ENCODE measurements around the gene ITSN1.
"Not testable (repeated sequence)": the region's sequence is repeated elsewhere in the genome, so short reads cannot be mapped to it uniquely, and the experiment has no call there.

The ITSN1 gene

DNA sequence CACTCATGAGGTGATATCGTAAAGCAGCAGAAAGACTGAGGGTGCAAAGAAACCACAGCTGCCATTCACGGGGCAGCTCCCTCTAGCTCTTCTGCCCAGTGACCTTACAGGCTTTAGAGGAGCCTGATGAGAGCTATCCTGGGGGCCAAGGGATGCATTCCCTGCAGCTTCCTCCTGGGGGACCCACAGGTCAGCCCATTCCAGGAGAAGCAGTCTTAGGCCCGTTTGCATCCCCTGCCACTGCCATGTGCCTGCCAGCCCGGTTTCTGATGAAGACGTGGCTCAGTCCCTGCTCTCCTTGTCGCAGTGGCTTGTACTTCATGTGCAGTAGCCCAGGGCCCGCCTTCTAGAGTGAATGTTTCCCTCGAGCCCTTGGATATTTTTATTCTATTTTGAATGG lies 250.6 kb downstream of the ITSN1 start:
- no peak for DNase-seq (ENCODE audit: low read depth in 2 of 2)

- DNase-seq (ENCODE audit: low read depth in 2 of 2): no peak
Measured at GRCh38 chr21:33893917-33894316, 251.6 kb downstream of the ITSN1 start.

GRCh38 chr21:33894736-33895288 lies 252.5 kb downstream of the ITSN1 start:
- peak; percentile 45 to 60 for DNase-seq (ENCODE audit: low read depth in 2 of 2)

GRCh38 chr21:33895356-33895755 lies 253.1 kb downstream of the ITSN1 start:
- DNase-seq (ENCODE audit: low read depth in 2 of 2): no peak

DNA sequence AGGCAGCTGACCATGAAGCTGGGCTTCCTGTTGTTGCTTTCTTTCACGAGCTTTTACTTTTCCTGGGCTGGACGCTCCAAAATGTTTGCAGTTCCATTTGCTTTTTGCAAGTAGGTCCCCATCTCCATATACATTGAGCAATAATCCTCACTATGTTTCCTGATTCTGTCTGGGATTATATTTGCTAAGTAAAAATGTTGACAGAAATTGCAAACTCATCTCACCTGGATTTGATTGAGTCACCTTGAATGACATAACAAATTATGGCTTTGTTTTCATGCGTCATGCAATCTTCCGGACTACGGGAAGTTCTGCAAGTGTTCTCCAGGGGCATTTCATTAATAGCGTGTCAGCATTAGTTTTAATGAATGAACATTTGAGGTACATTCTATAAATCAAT lies 254.4 kb downstream of the ITSN1 start:
- DNase-seq (ENCODE audit: low read depth in 2 of 2): no peak

- DNase-seq (ENCODE audit: low read depth in 2 of 2): no peak
Measured at GRCh38 chr21:33897098-33897497, 254.8 kb downstream of the ITSN1 start.

DNA sequence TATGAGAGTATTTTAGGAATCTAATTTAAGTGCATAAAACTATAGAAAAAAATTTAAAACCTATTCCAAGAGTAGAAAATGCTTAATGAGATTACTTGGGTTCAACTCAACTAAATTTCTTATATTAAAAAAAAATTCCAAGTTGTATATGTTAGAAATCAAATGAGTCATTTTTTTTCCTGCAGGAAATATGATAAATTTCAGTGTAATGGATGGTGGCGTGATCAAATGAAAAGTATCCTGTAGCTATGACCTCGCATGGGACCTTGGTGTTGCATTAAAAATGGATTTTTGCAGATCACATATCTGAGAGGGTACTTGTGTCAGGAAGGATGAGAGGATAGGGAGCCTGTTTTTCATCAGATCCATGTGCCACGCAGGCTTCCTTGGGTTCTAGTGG lies 255.4 kb downstream of the ITSN1 start:
- DNase-seq (ENCODE audit: low read depth in 2 of 2): no peak

DNA sequence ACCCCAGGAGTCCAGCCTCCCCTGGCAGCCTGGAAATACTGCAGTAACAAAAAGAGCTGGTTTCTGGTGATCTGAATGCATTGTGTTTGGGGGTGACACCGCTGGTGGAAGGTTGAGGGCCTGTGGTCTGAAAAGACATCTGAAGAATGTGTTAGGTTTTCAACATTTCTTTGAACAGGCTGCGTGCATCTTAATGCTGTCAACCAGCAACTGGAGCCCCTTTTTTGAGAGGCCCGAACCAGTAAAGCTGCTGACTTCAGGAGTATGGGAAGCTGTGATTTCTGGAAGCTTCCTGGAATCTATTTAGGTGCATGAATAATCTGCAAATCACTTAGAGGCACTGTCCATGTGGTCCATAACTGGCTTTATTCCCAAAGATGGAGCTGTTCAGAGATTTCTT lies 256.3 kb downstream of the ITSN1 start:
- DNase-seq (ENCODE audit: low read depth in 2 of 2): no peak

DNA sequence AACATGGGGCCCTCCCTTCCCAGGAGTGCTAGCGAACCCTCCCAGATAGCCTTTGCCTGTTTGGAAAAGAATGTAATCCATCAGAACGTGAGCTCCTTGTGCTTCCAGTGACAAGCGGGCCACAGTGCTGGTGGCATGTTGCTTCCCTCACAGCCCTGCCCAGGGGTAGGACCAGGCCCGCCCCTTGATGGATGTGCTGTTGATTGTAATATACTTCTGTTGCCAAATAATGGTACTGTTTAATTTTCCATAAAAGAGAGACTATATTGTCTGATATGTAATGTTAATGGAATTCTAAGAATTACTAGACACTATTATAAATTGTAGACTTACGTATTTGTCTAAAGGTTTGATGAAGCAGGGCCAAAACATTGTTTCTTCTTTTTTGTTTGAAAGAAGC lies 256.9 kb downstream of the ITSN1 start:
- no peak for DNase-seq (ENCODE audit: low read depth in 2 of 2)

DNA sequence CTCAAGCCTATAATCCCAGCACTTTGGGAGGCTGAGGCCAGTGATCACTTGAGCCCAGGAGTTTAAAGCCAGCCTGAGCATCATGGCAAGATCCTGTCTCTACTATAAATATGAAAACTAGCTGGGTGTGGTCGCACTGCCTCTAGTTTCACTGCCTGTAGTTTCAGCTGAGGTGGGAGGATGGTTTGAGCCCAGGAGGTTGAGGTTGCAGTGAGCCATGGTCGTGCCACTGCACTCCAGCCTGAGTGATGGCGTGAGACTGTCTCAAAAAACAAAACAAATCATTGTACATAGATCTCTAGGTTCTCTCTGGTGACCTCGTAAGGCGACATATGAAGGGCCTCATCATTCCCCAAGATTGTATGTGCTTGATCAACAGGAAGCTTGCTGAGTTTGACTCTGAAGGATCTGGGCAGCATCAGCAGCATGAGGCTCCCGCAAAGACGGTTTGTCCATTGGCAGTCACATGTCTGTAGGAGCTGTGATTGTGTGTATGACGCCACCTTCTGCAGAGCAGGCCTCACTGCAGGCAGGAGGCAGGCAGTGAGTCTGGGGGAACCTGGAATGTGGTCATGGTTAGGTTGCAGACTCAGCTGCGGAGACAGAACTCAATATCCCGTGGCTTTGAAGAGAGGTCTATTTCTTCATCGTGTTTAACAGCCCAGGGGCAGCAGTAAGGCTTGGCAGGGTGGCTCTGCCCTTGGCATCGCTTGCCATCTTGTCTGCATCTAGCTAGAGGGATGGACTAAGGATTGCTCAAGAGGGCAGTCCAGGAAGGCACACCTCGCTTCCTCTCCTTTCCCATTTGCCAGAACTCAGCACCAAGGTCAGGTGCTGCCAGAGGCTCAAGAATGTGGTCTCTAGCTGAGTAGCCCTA lies 259.3 kb downstream of the ITSN1 start:
- no peak for DNase-seq (ENCODE audit: low read depth in 2 of 2)

- no peak for DNase-seq (ENCODE audit: low read depth in 2 of 2)
Measured at GRCh38 chr21:33902349-33902748, 260.0 kb downstream of the ITSN1 start.

DNA sequence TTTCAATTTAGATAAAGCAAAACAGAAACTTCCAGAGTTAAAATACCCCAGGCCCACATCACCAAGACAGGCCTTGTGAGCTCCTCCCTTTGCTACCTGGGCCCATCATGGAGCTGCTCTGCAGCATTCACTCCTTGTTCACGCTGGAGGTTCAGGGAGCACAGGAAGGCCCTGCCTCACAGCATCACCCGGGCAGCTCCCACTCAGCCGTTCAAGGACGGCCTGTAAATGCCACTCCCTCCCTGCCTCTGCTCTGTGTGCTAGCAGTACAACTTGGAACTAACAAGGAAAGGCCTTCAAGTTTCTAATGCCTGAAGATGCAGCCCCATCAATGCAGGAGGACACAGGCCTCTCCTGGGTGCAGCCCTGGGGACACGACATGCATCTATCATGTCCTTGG lies 261.7 kb downstream of the ITSN1 start:
- no peak for DNase-seq (ENCODE audit: low read depth in 2 of 2)

GRCh38 chr21:33908760-33909159 lies 266.5 kb downstream of the ITSN1 start:
- peak in 1 of 2 donors; percentile 30 for DNase-seq (ENCODE audit: low read depth in 2 of 2)

GRCh38 chr21:33909756-33910155 lies 267.5 kb downstream of the ITSN1 start:
- no peak for DNase-seq (ENCODE audit: low read depth in 2 of 2)

GRCh38 chr21:33914188-33914587 lies 271.9 kb downstream of the ITSN1 start:
- DNase-seq (ENCODE audit: low read depth in 2 of 2): no peak

DNA sequence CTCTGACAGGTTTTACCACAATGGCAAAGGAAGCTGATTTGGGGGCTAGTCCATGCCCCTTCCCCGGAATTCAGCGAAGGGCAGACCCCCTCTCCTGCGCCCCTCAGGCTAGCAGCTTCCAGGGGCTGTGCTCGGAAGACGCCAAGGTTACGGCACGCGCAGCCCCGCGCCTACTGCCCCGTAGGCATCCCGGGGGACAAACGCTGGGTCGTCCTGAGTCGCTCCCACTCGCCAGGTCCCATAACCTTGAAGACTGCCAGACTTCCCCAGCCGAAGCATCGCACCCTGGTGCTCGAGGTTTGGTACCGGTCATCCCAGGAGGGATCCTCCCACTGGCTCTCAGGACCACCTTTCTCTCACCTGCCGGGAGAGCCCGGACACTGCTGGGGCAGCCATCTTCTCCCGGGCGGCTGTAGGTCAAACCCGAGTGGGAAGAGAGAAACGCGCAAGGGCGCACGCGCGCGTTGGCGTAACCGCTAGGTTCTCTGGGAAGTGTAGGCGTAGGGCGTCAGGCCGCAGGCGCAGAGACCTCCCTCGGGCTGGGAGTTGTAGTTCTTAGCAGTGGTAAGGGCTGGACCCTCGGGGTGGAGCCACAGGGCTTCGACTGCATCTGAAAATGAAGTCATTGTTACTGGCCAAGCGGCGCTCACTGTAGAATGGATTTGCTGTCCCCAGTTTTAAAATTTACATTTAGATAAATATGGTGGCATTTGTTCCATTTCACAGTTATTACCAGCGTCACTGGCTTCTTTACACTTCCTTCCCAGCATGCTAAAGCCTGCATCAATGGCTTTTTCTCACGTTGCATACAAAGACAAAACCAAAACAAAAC lies 273.3 kb downstream of the ITSN1 start, which contains the start of gene ATP5PO:
Gene ATP5PO, minus strand, starts transcription at position 437 of the 832 bp plus-strand sequence. Its CDS starts 41 bp downstream, at position 396.
- DNase-seq (ENCODE audit: low read depth in 2 of 2): peak; percentile 94 to 96

GRCh38 chr21:33916200-33916567 lies 273.9 kb downstream of the ITSN1 start:
- DNase-seq (ENCODE audit: low read depth in 2 of 2): no peak

DNA sequence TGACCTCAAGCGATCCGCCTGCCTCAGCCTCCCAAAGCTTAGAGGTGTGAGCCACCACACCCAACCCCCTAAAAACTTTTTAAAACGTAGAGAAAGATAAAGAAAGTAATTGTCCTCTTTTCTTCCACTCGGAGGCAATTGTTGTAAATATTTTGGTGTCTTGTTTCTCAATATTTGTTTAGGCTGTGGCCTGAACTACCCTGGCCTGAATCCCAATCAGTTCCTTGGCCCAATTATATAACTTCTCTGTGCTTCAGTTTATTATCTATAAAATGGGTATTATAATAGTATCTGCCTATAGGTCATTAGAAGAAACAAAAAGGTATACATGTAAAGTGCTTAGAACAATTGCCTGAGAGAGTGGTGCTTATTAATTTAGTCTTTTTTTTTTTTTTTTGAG lies 275.1 kb downstream of the ITSN1 start:
- DNase-seq (ENCODE audit: low read depth in 2 of 2): no peak

DNA sequence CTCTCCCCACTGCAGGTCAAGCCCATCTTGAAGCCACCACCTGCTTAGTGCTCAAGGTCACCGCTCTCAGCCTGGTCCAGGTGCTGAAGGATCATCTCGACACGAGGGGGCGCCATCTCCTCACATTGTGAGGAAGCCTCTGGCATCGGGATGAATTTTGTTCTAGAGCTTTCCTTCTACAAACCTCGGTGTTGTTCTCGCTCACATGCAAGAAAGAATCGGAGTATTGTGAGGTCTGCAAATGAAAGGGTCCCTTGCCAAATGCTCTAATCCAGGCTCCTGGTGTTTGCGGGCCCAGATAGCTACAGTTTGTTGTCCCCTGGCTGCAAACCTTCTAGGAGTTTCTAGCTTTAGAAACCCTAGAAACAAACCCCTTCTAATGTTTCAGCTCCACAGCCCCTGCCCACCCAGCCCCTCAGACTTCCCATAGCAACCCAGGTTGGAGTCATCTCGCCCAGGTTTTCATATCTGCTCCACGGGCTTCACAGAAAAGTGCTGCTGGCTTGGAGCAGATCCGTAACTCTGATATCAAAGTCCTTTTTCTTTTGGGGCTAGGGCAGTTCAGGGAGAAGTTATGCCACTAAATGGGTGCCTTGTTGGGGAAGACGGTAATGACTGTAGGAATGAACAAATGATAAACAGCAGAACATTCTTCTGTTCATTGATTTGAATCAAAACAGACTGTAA lies 281.9 kb downstream of the ITSN1 start:
- DNase-seq (ENCODE audit: low read depth in 2 of 2): peak; percentile 81 to 88

- DNase-seq (ENCODE audit: low read depth in 2 of 2): no peak
Measured at GRCh38 chr21:33924766-33925100, 282.4 kb downstream of the ITSN1 start.

DNA sequence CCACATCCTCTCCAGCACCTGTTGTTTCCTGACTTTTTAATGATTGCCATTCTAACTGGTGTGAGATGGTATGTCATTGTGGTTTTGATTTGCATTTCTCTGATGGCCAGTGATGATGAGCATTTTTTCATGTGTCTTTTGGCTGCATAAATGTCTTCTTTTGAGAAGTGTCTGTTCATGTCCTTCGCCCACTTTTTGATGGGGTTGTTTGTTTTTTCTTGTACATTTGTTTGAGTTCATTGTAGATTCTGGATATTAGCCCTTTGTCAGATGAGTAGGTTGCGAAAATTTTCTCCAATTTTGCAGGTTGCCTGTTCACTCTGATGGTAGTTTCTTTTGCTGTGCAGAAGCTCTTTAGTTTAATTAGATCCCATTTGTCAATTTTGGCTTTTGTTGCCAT lies 283.9 kb downstream of the ITSN1 start:
- not testable (repeated sequence) for DNase-seq (ENCODE audit: low read depth in 2 of 2)

Measured in stimulated activated CD8-positive, alpha-beta memory T cell treated with anti-CD3 and anti-CD28 coated beads, Interleukin-2, amount 100 ng/mL, for 48 hours (primary cell).